Measurements from ENCODE around the gene CDC5L.

The CDC5L gene

DNA sequence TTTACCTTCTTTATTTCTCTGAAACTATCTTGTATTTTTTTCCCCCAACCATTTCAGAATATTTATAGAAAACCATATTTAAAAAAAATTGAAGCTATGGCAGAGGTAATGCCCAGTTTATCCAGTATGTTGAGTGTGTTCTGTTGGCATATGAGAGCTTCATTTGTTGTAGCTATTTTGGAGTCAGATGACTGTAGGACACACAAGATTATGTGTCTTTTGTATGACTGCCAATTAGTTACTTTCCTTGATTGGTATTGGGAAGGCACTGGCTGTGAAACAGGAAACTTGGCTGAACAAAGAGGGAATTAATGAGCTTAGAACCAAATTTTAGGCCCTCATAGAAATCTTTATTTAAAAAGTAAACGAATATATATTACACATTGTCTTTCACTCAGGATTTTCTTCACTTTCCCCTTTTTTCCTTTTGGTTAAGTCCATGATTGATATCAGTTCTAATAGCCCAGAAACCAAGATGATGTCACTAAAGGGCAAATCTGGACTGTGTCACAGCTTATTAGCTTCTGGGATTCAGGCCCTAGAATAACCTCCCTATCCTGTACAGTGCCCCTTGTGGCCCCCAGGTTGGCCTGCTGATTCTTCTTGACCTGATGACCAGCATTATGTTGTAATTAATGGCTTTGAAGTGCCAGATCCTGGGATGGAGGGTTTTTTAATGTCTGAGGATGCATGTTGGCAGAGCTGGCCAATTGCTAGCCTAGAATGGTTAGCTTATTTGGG lies 10.1 kb downstream of the CDC5L start:
- Histone ChIP-seq H3K4me3 (ENCODE audit: low read depth in 1 of 2, low read length in 1 of 2) (no peak overlapping the region), H3K4me1 (ENCODE audit: control insufficient read depth in 1 of 2, insufficient read depth in 1 of 2, low read depth in 1 of 2, low read length in 1 of 2) (no peaks in the 10 kb centered on the region), H3K9me3 (no peaks in the 10 kb centered on the region), H3K36me3 (peaks cover 79% of the 10 kb centered on the region), H3K27me3 (no peaks in the 10 kb centered on the region), H3K27ac (no peak overlapping the region)
- TF ChIP-seq, protein P1, sequence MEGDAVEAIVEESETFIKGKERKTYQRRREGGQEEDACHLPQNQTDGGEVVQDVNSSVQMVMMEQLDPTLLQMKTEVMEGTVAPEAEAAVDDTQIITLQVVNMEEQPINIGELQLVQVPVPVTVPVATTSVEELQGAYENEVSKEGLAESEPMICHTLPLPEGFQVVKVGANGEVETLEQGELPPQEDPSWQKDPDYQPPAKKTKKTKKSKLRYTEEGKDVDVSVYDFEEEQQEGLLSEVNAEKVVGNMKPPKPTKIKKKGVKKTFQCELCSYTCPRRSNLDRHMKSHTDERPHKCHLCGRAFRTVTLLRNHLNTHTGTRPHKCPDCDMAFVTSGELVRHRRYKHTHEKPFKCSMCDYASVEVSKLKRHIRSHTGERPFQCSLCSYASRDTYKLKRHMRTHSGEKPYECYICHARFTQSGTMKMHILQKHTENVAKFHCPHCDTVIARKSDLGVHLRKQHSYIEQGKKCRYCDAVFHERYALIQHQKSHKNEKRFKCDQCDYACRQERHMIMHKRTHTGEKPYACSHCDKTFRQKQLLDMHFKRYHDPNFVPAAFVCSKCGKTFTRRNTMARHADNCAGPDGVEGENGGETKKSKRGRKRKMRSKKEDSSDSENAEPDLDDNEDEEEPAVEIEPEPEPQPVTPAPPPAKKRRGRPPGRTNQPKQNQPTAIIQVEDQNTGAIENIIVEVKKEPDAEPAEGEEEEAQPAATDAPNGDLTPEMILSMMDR (IDR thresholded peaks at IDR 0.05) = no peak

DNA sequence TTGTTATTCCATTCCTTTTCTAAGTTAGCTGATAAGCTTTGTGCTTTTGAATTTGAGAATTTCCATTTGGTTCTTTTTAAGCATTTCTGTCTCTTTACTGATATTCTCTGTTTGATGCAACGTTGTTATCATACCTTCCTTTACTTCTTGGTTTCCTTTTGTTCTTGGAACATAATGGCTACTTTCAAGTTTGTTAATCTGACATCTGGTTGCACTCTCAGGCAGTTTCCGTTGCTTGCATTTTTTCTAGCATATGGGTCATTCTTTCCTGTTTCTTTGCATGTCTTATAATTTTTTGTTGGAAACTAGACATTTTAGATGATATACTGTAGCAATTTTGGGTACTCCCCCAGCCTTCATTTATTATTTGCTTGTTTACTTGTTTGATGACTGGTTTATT lies 12.5 kb downstream of the CDC5L start:
- Histone ChIP-seq H3K9me3 (no peaks in the 10 kb centered on the region), H3K27ac (no peak overlapping the region), H3K4me1 (ENCODE audit: control insufficient read depth in 1 of 2, insufficient read depth in 1 of 2, low read depth in 1 of 2, low read length in 1 of 2) (no peaks in the 10 kb centered on the region), H3K27me3 (no peaks in the 10 kb centered on the region), H3K4me3 (ENCODE audit: low read depth in 1 of 2, low read length in 1 of 2) (no peak overlapping the region), H3K36me3 (peaks cover 72% of the 10 kb centered on the region)
- TF ChIP-seq, protein P1 (IDR thresholded peaks at IDR 0.05) = no peak

DNA sequence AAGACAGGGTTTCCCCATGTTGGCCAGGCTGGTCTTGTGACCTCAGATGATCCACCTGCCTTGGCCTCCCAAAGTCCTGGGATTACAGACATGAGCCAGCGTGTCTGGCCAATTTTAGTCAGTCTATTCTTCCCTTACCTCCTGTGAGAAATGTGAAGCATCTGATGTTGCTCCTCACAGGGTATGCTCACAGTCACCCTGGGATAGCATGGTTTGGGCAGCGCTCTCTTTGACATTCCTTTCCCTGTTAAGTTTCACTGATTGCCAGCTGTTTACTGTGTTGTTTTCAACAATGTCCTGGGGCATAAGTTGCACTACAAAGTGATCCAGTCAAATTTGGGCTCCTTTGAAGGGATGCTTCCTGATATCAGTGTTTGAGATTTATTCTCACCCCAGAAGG lies 13.1 kb downstream of the CDC5L start:
- Histone ChIP-seq H3K9me3 (no peaks in the 10 kb centered on the region), H3K36me3 (peaks cover 72% of the 10 kb centered on the region), H3K27ac (no peak overlapping the region), H3K4me1 (ENCODE audit: control insufficient read depth in 1 of 2, insufficient read depth in 1 of 2, low read depth in 1 of 2, low read length in 1 of 2) (no peaks in the 10 kb centered on the region), H3K4me3 (ENCODE audit: low read depth in 1 of 2, low read length in 1 of 2) (no peak overlapping the region), H3K27me3 (no peaks in the 10 kb centered on the region)
- TF ChIP-seq, protein P1 (IDR thresholded peaks at IDR 0.05) = no peak

DNA sequence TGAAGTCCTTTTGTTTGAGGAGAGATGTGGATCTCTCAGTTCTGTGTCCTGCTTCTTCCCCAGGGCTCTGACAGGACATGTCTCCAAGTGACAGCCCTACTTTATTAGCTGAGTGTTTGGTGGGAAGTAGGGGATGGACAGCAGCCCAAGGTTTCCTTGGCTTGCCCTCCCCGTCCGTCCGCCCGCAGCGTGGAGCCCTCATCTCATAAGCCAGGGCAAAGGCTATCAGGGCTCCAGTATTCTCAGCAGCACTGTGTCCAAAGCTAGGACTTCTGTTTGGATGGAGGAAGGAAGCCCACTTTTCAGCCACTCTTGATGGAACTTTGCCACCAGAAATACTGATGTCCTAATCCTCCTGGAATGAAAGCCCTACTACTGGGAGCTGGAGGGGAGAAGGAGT lies 13.6 kb downstream of the CDC5L start:
- no peaks in the 10 kb centered on the region for H3K9me3 ChIP-seq
- H3K27me3 ChIP-seq = no peaks in the 10 kb centered on the region
- H3K36me3 ChIP-seq = peaks cover 72% of the 10 kb centered on the region
- TF ChIP-seq, protein P1 (IDR thresholded peaks at IDR 0.05) = no peak
- H3K27ac ChIP-seq = no peak overlapping the region
- H3K4me1 ChIP-seq (ENCODE audit: control insufficient read depth in 1 of 2, insufficient read depth in 1 of 2, low read depth in 1 of 2, low read length in 1 of 2) = no peaks in the 10 kb centered on the region
- no peak overlapping the region for H3K4me3 ChIP-seq (ENCODE audit: low read depth in 1 of 2, low read length in 1 of 2)

DNA sequence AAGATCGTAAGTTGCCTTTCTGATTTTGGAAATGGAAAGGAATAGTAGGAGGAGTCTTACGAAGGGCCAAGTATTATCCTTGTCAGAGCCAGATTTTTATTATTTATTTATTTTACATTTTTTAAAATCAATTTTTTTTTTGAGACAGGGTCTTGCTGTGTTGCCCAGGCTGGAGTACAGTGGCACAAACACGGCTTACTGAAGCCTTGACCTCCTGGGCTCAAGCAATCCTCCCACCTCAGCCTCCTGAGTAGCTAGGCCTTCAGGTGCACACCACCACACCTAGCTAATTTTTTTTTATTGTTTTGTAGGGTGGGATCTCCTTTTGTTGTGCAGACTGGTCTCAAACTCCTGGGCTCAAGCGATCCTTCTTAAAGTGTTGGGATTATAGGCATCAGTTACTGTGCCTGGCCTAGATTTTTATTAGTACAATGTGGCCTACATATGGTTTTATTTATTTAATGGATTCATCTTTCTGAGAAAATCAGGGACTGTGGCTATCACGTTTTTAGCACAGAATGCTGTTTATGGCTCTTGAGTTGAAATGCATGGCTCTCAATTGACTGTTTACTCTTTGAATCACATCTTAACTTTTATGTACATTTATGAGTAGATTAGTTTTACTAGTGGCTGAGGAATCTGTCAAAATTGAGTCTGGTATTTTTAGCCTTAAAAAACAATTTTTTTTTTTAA lies 16.7 kb downstream of the CDC5L start:
- no peak overlapping the region for H3K4me3 ChIP-seq (ENCODE audit: low read depth in 1 of 2, low read length in 1 of 2)
- TF ChIP-seq, protein P1 (IDR thresholded peaks at IDR 0.05) = no peak
- peaks cover 73% of the 10 kb centered on the region for H3K36me3 ChIP-seq

More for the DNA sequence above, 16.7 kb downstream of the CDC5L start:
- H3K27me3 ChIP-seq = no peaks in the 10 kb centered on the region
- no peaks in the 10 kb centered on the region for H3K4me1 ChIP-seq (ENCODE audit: control insufficient read depth in 1 of 2, insufficient read depth in 1 of 2, low read depth in 1 of 2, low read length in 1 of 2)
- H3K9me3 ChIP-seq = no peaks in the 10 kb centered on the region
- no peak overlapping the region for H3K27ac ChIP-seq

Data from neutrophil (primary cell).